Raji (cell line): Measurements from ENCODE around the gene UVRAG.

Source experiments
- POLR2A ChIP-seq: IDR thresholded peaks from 2 replicates; pipeline ENCODE4 v1.6.1; 2011; ENCODE audit warnings: low read depth, low read length, control low read depth; ENCODE audit not compliant: insufficient read depth

Gene UVRAG

DNA sequence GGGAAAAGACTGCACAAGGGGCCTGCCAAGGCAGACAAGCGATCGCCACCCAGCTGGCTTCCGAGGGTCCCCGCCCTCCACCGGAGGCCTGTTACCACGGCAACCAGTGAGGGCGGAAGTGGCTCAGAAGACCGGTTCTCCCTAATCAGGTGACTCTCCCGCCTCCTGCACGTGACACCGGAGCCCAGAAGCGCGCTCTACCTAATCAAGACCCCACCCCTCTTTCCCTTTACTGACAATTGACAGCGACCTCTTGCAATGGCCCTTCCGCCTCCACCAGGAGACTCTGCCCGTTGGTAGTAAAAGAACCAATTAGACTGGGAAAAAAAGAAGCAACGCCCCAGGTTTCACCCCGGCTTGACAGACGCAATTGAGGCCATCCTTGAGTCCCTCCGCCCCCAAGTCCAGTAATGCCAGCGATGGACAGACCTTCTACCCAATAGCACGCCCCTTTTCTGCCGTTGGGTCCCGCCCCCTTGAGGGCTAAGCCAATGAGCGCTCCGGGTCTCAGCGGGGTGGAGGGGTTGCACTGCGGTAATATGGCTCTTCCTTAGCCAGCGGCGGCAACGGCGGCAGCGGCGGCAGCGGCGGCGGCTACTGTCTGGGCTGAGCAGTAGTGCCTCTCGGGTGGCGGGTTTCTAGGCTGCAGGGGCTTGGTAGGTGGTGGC lies at the start of gene UVRAG:
Gene UVRAG, plus strand, starts transcription at position 534 of the 668 bp plus-strand sequence. CDS start 198 bp downstream, outside the sequence.
- TF ChIP-seq POLR2A: peak; percentile 72

DNA sequence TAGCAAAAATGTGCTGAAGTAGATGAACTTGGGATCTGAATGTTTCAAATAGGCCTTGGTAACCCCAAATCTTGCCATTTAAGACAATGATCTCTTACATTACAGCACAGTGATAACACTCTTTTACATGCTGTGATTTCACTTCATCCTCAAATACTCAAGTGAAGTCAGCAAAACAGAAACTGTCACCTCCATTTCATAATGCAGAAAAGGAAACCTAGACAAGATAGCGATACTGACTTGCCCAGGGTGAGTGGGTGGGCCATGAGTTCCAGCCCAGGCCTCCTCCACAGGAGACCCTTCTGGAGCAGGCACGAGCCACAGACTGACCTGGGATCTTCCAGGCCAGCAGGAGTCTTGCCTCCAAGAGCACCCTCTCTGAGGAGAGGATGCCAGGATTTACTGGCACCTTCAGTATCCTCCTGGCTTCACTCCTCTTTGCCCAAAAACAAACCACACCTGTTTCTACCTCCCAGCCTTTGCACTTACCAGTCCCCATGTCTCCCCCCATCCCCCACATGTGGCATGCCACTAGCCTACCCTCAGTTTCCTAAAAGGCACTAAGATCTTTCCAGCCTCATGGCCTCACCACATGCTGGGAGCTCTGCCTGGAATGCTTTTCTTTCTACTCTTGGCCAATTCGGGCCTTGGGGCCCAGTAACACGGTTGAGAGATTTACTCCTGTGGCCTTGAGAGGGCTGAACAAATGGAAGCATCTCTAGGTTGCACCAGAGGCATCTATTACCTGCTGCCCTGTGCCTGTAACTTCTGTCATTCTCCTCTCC lies 48.4 kb upstream of the UVRAG start:
- no peak for TF ChIP-seq POLR2A

DNA sequence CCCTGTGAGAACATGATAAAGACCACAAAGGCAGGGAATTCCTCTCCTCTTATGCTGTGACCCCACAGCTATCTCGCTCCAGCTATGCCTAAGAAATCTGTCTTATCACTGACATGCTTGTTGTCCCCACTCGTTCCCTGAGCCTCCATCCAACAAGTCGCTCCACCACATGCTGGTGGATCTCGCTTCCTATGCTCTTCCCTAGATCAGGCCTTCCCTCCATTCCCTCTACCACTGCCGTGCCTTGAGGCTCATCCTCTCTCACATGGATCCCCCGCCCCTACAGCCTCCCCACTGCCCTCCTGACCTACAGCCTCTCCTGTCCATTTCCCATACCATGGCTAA lies 47.8 kb upstream of the UVRAG start:
- TF ChIP-seq POLR2A: no peak

DNA sequence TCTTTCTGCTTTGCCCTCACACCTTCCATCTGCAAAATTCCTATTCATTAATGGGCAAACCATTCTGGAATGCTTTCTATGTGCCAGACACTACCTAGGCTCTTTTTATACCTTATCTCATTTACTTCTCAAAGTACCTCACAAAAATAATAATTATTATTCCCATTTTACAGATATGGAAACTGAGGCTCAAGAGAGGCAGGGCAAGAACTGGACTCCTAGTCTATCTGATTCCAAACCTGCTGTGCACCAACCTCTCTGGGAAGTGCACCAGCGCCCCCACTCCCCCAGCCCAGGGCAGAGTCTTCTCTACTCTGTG lies 47.3 kb upstream of the UVRAG start:
- TF ChIP-seq POLR2A: no peak

DNA sequence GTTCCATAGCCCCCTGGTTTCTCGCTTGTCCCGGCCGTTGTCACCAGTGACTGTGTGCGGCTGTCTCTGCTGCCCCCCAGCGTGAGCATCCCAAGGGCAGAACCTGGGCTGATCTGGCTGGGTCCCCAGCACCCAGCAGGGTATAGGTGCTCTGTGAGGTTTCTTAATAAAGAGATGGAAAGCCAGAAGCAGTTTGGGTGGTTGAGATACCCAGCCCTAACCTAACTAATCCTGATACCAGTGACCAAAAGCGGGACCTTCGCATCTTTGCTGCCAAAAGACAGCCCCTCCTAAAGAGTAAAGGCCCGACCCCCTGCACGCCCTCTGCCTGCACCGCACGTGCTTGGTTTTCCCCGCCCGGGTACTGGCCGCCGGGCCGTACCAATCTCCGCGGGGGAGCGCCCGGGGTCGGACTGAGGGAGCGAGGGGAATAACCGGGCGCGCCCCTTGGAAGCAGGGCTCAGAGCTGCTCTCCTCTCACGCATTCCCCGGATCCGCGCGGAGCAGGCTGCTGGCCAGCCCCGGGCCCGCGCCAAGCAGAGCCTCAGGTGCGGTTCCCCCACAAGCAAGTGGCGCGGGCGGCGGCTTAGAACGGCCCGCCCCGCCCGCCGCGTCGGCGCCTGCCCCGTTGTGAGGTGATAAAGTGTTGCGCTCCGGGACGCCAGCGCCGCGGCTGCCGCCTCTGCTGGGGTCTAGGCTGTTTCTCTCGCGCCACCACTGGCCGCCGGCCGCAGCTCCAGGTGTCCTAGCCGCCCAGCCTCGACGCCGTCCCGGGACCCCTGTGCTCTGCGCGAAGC lies 46.7 kb upstream of the UVRAG start, which contains the start of gene DGAT2:
Gene DGAT2, plus strand, starts transcription at position 667 of the 797 bp plus-strand sequence. CDS start 214 bp downstream, outside the sequence.
- peak; percentile 80 for TF ChIP-seq POLR2A

DNA sequence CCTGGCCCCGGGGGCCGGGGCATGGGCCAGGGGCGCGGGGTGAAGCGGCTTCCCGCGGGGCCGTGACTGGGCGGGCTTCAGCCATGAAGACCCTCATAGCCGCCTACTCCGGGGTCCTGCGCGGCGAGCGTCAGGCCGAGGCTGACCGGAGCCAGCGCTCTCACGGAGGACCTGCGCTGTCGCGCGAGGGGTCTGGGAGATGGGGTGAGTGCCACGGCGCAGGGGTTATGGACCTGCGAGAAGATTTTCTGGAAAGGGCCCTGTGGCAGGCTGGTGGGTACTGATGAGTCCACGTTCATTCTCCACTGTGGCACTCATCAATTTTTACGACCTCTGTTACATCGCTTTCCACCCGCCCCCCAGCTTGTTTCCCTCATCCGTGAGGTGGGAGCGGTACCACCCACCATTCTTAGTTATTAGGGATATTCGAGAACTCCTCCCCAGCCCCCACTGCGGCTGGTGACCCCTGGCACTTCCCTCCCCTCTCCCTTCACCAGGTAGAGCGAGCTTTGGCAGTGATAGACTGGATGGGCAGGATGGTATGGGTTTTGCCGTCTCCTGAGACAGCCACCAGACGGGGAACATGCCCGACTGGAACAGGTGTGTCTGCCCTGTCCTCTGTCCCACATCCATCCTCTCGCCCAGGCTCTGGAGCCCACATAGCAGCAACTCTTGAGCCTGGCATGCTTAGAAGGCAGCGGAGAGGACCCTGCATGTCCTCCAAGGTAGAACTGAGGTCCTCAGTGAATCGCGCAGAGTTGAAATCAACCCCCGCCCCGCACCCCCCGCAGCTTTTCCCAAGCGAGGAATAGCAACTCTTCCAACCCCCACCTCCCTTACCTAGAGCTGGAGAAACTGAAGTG lies 45.9 kb upstream of the UVRAG start:
- no peak for TF ChIP-seq POLR2A

DNA sequence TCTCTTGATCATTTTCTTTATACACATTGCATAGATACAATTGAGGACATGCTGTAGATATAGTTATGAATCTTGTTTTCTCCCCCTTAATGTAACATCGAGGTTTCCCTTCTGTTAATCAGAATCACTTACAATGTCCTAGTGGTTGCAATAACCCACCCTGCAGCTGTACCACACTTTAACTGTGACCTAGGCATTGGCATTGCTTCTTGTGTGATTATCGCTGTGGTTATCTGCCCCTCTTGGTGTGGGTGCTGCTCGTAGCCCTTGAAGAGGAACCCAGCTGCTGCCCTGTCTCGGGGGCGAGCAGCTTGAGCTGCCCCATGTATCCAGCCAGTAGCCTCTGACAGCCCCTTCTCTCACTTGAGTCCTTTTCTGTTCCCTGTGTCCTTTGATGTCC lies 44.9 kb upstream of the UVRAG start:
- no peak for TF ChIP-seq POLR2A

DNA sequence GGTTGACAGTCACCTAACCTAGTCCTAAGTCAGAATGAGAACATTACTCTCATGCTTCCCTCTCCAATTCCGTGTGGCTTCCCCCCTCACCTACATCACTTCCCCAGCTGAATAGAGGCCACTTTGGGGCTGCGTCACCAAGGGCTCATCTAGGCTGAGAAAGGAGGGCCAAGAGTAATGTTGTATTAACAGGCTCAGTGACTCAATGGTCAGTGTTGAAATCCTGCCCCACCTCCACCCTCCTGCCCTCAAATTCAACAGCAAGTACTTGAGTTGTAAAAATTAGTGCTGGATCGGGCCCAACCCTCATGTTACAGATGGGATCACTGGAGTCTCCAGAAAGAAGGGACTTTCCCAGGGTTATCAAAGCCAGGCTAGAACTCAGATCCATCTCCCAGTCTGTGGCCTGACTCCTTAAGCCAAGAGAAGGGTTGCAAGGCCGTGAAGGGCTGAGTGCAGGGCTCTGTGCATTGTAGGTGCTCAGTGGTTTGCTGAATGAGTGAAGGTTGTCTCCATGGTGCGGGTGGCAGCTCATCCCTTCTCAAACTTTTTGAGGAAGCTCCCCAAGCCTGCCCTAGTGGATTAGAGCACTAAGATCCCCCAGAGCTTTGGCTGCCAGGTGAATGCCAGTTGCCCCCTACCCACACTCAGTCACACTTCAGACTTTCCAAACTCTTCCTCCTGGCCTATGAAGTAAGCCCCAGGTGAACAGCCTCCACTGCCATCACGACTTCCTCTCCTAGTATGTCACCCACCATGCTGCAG lies 43.2 kb upstream of the UVRAG start:
- TF ChIP-seq POLR2A: no peak

DNA sequence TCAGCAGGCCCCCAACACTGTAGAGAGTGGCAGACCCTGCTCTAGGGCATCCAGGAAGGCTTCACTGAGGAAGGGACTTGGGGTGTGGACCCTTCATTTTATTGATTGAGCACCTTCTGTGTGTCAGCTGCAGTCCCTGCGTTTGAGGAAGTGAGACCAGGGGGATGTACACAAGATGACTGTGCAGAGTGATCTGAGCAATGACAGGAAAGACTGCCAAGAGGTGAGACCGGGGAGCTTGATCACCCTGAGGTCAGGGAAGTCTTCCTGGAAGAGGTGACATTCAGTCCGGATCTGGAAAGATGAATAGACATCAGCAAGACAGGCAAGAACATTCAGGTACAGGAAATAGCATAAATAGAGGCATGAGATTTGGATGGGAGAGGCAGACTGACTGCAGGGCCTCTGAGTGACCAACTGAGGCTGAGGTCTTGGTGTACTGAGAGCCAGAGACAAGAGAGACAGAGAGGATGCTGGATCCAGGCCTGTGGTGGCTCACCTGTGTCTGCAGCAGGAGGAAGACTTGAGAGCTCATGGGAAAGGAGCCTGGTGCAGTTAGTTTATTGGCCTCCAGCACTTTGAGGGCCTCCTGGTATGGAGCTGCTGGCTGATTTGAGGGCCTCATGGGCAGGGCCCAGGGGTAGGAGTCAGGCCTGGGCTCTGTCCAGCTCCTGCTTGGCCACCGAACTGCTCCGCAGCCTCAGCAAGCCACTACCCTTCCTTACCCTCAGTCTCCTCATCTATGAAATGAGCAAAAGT lies 41.2 kb upstream of the UVRAG start:
- TF ChIP-seq POLR2A: no peak

DNA sequence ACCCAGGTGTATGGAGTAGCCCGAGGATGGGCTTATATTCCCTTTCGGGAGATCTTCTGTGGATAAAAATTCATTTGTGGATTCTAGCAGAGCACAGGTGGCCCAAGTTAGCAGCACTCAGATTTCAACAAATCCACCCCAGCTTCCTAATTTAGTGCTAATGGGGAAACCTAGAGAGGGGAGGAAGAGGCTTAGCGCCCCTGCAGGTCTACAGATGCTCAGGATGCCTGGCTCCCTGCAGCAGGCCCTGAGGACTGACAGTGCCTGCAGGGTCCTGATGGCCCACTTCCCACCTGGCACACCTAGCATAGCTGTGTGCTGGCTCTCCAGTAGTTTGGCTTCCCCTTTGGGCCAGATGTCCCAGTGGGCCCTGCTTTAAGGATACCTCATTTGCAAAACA lies 40.0 kb upstream of the UVRAG start:
- TF ChIP-seq POLR2A: no peak

DNA sequence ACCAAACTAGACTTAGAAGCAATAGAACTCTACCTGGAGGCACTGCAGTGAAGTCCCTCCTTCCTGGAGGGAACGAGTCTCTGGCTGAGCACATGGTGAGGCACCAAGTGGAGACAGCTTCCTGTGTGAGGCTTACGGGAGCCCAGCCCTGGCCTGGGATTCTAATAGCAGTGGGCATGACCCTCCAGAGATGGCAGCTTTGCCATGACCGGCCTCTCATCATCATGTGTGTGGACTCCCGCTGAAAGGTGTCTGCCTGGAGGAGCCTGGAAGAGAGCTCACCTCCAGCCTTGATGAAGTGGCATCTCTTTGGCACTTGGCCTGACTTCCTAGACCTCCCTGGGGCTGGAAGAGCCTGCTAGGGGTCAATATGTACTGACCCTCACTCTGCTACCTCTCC lies 38.5 kb upstream of the UVRAG start:
- no peak for TF ChIP-seq POLR2A

DNA sequence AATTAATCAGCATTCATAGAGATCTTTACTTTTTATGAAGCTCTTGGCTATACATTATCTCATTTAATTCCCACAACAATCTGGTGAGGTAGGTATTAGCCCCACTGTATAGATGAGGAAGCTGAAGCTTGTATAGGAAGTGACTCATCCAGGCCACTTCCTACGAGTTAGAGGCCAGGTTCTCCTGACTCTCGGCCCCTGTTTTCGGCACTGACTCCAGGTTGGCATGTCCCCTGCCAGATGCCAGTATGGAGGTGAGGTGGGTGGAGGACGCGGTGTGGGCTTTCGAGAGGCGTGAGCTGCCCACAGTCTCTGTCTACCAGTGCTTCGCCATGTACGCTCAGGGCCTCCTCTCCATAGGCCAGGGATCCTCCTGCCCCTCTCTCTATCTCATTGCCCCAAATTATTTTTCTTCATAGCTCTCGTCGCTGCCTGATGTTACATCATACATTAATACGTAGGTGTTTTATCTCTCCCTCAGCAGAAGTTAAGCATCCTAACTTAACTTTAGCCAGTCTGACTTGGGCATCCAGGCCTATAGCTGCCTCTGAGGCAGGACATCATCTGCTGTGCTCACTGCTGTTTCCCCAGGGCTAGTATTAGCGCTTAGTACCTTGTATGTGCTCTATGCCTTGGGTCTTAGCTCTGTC lies 37.4 kb upstream of the UVRAG start:
- no peak for TF ChIP-seq POLR2A

DNA sequence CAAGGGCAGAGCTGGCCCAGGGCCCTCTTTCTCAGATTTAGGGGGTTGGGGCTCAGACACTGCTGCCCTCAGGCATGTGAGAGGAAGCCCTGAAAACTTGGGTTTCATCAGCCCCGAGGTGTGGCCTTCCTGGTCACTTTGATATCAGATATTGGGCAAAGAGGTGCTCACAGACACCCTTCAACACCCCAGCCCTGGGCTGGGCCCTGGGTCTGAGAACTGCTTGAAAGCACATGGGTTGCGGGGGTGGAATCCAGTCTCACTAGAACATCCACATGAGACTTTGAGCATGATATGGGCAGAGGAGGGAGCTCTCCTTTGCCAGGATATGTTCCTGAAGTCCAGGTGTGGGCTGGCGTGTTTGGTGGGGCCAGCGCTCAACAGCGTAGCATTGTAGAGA lies 36.0 kb upstream of the UVRAG start:
- TF ChIP-seq POLR2A: no peak

DNA sequence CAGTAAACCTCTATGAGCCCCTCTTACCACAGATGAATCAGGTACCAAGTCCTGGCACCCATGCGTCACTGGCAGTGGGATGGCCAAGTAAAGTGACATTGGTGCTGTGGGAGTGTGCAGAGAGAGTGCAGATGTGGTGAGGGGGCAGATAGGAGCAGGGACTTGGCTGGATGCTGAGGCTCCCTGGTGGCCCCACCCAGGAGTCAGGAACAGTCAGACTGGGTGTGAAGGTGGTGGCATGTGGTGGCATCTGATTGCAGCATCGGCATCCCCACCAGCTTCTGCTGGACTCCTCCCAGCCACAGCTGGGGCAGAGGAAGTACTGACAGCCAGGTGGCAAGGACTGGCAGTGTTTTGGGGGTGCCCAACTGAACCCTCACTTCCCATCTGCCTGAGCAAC lies 35.0 kb upstream of the UVRAG start:
- no peak for TF ChIP-seq POLR2A

DNA sequence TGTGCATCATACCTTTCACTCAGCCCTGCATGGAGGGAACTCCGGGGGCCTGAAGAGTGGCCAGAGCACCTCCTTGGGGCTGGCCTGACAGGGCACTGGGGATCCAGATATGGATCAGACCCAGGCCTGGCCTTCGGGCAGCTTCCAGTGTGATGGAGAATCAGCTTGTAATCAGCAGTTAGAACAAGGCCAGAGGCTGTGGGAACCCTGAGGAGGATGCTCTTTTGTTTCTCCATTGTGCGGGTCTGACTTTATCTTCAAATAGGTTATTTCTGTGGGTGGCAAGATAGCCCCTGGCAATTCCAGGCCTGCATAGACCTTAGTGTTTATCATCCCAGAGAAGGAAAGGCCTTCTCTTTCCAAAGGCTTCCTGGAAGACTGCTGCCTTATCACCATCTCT lies 34.1 kb upstream of the UVRAG start:
- no peak for TF ChIP-seq POLR2A
